NCI-H128 (cell line): Measurements from ENCODE around the gene CD84.
"Not testable (repeated sequence)": the region's sequence is repeated elsewhere in the genome, so short reads cannot be mapped to it uniquely, and the experiment has no call there.

ENCODE experiments used
- DNase-seq: peaks from one replicate; lab custom pipeline; 2025; ENCODE audit not compliant: unreplicated experiment; lab: John Stamatoyannopoulos, UW

CD84 gene

GRCh38 chr1:160542303-160542945 is 36.9 kb downstream of the CD84 start:
- DNase-seq, result no peak

- no peak for DNase-seq
Measured at GRCh38 chr1:160541622-160542302, 37.5 kb downstream of the CD84 start.

GRCh38 chr1:160540859-160541233 is 38.5 kb downstream of the CD84 start:
- DNase-seq, result no peak

- no peak for DNase-seq
Measured at GRCh38 chr1:160539990-160540858, 39.1 kb downstream of the CD84 start.

- DNase-seq, result no peak
Measured at GRCh38 chr1:160539684-160539989, 39.7 kb downstream of the CD84 start.

GRCh38 chr1:160538985-160539651 is 40.2 kb downstream of the CD84 start:
- DNase-seq, result no peak

- no peak for DNase-seq
Measured at GRCh38 chr1:160537714-160538665, 41.3 kb downstream of the CD84 start.

- DNase-seq, result no peak
Measured at GRCh38 chr1:160534823-160535605, 44.3 kb downstream of the CD84 start.

GRCh38 chr1:160532557-160532813 is 46.8 kb downstream of the CD84 start:
- DNase-seq, result not testable (repeated sequence)

- not testable (repeated sequence) for DNase-seq
Measured at GRCh38 chr1:160531809-160532556, 47.3 kb downstream of the CD84 start.

- not testable (repeated sequence) for DNase-seq
Measured at GRCh38 chr1:160529401-160529952, 49.8 kb downstream of the CD84 start.

GRCh38 chr1:160523789-160524188 is 55.5 kb downstream of the CD84 start:
- DNase-seq, result not testable (repeated sequence)

- DNase-seq, result no peak
Measured at GRCh38 chr1:160522622-160523345, 56.5 kb downstream of the CD84 start, which contains the start of gene SLAMF6. Gene SLAMF6, minus strand, starts transcription at chr1:160523255. Its CDS starts 63 bp downstream, at chr1:160523192.

- no peak for DNase-seq
Measured at GRCh38 chr1:160522136-160522535, 57.2 kb downstream of the CD84 start.

GRCh38 chr1:160521554-160521953 is 57.7 kb downstream of the CD84 start:
- no peak for DNase-seq

- no peak for DNase-seq
Measured at GRCh38 chr1:160520999-160521398, 58.3 kb downstream of the CD84 start.

- DNase-seq, result no peak
Measured at GRCh38 chr1:160520582-160520981, 58.7 kb downstream of the CD84 start.
